ENCODE data around the gene DLL3.

DNA sequence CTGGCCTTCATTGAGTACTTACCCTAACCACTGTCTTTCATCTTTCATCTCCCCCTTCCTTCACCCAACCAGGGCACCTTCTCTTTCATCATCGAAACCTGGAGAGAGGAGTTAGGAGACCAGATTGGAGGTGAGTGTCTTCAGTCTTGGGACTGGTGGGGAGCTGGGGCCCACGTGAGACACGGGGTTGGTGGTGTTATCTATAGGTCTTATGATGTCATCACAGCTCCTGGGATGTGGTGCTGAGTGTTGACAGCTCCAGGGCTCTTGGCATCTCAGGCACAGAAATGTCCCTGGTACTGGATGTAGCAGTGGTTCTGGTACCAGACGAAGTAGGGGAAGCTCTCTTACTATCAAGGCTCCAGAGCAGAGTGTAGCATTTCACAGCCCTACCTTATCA is 1.8 kb downstream of the DLL3 start:
- TF ChIP-seq POLR2AphosphoS5 (IDR thresholded peaks at IDR 0.05) = no peak
- TF ChIP-seq CTCF (IDR thresholded peaks at IDR 0.05 in 8 of 11, conservative IDR thresholded peaks at IDR 0.05 in 3 of 11) = no peak
- no peak for TF ChIP-seq POLR2A (IDR thresholded peaks at IDR 0.05)

Data from spleen (tissue), 7 donors.